Prostate gland (tissue), 2 donors: ENCODE data around the gene FLT1. TPM values are rescaled to one million over a fixed set of nuclear protein-coding genes. Genes with fewer than 3 reads are reported as not detected.

Experiments used
- DNase-seq: peaks from one replicate; pipeline ENCODE4 v3.0.0-alpha.2; 2019; ENCODE audit warnings: low spot score
- H3K27ac ChIP-seq, 2 donors: fragments of 200-600 bp; sonication (generic); 2 replicates each; pipeline ENCODE4 v1.5.1; 2017 to 2019
- H3K27me3 ChIP-seq: fragments of 200-600 bp; sonication (generic); replicated peaks from 2 replicates; pipeline ENCODE4 v1.5.1; 2019; ENCODE audit not compliant: insufficient read depth
- H3K36me3 ChIP-seq, 2 donors: fragments of 200-600 bp; sonication (generic); 1 replicate in 1 of 2; 2 replicates in 1 of 2; pipeline versions ENCODE4 v1.5.1 to v1.8.1; 2017 to 2019
- H3K4me1 ChIP-seq: fragments of 200-600 bp; sonication (generic); replicated peaks from 2 replicates; pipeline ENCODE4 v1.5.1; 2019
- H3K4me3 ChIP-seq, 2 donors: fragments of 200-600 bp; sonication (generic); 2 replicates each; pipeline ENCODE4 v1.5.1; 2017 to 2019
- H3K9me3 ChIP-seq: fragments of 200-600 bp; sonication (generic); 2 replicates; pipeline ENCODE4 v1.5.1; 2017
- POLR2A ChIP-seq: fragments of 450-650 bp; IDR thresholded peaks from one replicate; pipeline ENCODE4 v1.6.1; 2016; ENCODE audit warnings: antibody characterized with exemption, mild to moderate bottlenecking
- POLR2AphosphoS5 ChIP-seq: sonication (generic); formaldehyde crosslinking; IDR thresholded peaks from one replicate; pipeline ENCODE4 v1.6.1; 2017; ENCODE audit warnings: antibody characterized with exemption
- WGBS: methylation state at CpG from one replicate; pipeline ENCODE4 v1.1.5; 2018; 5-methylcytosine and 5-hydroxymethylcytosine counted together
- intact Hi-C: fragments of 100-400 bp; cut with DNase I; formaldehyde crosslinking; loops from one replicate; pipeline ENCODE4 v1.14.2; 2022
- total RNA-seq, 2 donors: library from RNA; depleted of rRNA; stranded (reverse); fragments of >200 nt; gene quantifications; one replicate each; pipeline ENCODE4 v1.1.0, GENCODE V29; 2016
- TF ChIP-seq, protein P1 (sequence below), 4 experiments: fragments of 200-600 bp in 2 of 4; fragments of 450-650 bp in 2 of 4; sonication (generic) in 2 of 4; IDR thresholded peaks; 1 replicate in 3 of 4; 2 replicates in 1 of 4; pipeline ENCODE4 v1.5.1; 2016 to 2019; ENCODE audit warnings: antibody characterized with exemption in 4 of 4, mild to moderate bottlenecking in 2 of 4, moderate library complexity in 2 of 4

Gene FLT1
- total RNA-seq, 2 donors from 2014 or later, result 9.1 to 27.0 TPM

DNA sequence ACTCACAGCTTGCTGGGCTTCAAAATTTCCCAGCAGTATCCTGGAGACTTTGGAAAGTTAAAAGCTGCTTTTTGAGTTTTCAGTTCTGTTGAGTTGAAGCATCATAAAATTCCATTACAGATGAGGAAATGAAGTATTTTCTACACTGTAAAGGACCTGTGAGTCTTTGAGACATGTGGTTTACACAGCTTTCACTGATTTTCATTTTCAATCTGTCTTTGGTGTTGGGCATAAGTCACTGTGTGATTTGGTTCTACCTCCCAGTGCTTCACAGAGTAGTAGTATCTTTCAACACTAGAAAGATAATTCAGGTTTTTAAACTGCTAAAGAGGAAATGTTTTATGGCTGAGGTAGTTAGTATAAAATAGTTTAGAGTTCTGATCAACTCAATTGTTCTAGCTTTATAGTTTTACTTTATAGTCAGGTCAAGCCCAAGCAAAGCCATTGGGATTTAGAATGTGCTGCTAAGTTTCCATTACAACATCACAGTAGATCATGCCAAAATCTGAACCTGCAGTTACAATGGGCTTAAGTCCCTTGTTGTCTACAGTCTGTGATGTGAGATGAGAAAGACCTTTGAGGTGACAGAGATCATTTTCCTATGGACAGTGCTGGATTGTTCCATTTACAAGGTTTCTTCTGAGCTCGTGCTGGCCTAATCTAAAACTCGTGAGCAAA is 161.6 kb downstream of the FLT1 start:
- no peaks in the 10 kb centered on the region for H3K36me3 ChIP-seq
- WGBS, result 54% methylated on average over 2 of the region's 2 CpGs
- intact Hi-C loops, result no loop called here

DNA sequence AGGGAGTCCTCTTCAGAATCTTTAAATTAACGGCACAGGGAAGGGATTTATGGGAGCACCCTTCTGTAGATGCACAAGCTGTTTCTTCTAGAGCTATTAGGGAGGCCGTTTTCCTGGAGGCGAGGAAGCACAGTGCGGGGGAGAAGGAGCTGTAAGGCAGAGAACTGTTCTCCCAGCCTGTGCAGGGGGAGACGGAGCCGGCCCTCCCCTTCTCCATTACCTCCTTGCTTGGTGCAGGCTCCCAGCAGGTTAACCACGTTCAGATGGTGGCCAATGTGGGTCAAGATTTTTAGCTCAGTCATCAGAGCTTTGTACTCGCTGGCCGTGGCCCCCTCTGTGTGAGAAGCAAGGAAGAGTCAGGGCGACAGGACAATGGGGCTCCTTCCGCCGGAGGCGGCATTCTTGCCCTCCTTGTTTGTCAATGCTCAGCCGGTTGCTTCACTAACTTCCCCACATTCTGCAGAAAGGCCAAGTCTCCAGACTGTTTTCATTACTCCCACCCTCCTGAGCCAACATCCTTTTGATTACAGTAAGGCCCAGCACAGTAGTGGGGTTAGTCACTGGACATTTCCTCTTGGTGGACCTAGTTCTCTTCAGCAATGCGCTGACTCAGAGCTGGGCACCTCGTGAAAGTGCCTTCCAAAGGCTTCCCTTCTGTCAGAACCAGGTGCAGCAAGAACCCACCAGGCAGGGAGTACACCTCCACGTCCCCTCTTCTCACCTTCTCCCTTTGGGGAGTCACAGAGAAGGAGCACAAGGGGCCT is 165.4 kb downstream of the FLT1 start:
- intact Hi-C loops, result loop anchor here (10.0 kb wide), 1 partner anchor 305 kb away; no protein-coding TSS in a partner anchor
- Histone ChIP-seq H3K4me3 (no peak overlapping the region), H3K27ac (no peak overlapping the region), H3K9me3 (no peaks in the 10 kb centered on the region), H3K36me3 (no peaks in the 10 kb centered on the region), H3K27me3 (no peaks in the 10 kb centered on the region), H3K4me1 (no peaks in the 10 kb centered on the region)
- DNase-seq, result no peak
- TF ChIP-seq, protein P1, sequence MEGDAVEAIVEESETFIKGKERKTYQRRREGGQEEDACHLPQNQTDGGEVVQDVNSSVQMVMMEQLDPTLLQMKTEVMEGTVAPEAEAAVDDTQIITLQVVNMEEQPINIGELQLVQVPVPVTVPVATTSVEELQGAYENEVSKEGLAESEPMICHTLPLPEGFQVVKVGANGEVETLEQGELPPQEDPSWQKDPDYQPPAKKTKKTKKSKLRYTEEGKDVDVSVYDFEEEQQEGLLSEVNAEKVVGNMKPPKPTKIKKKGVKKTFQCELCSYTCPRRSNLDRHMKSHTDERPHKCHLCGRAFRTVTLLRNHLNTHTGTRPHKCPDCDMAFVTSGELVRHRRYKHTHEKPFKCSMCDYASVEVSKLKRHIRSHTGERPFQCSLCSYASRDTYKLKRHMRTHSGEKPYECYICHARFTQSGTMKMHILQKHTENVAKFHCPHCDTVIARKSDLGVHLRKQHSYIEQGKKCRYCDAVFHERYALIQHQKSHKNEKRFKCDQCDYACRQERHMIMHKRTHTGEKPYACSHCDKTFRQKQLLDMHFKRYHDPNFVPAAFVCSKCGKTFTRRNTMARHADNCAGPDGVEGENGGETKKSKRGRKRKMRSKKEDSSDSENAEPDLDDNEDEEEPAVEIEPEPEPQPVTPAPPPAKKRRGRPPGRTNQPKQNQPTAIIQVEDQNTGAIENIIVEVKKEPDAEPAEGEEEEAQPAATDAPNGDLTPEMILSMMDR (IDR thresholded peaks at IDR 0.05), result no peak
- no peak for TF ChIP-seq POLR2A
- TF ChIP-seq POLR2AphosphoS5, result no peak
- 82% methylated on average over 17 of the region's 17 CpGs for WGBS

More for the DNA sequence above, 161.6 kb downstream of the FLT1 start:
- Histone ChIP-seq H3K9me3 (no peaks in the 10 kb centered on the region), H3K4me3 (no peak overlapping the region), H3K4me1 (no peaks in the 10 kb centered on the region), H3K27me3 (no peaks in the 10 kb centered on the region), H3K27ac (no peak overlapping the region)
- DNase-seq, result no peak
- TF ChIP-seq POLR2AphosphoS5, result no peak

DNA sequence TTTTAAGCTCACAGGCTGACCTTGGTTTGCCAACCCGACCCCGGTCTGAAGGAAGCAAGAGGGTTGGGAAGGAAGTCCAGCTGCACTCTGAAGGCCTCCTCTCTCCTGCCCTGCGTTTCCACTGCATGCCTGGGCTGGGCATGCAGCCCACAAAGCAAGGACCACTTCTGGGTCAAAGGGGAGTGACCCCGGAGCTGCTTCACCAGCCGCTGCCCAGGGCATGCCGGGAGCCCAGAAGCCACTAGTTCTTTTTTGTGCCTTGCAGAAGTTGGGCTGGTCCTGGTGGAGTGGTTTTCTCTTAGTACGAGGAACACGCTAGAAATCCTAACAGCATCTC is 166.7 kb downstream of the FLT1 start:
- intact Hi-C loops, result loop anchor here (10.0 kb wide), 1 partner anchor 307 kb away; no protein-coding TSS in a partner anchor
- no peaks in the 10 kb centered on the region for H3K27me3 ChIP-seq
- H3K36me3 ChIP-seq, result no peaks in the 10 kb centered on the region
- WGBS, result 89% methylated on average over 8 of the region's 8 CpGs
- no peak for DNase-seq
- no peaks in the 10 kb centered on the region for H3K4me1 ChIP-seq
- no peaks in the 10 kb centered on the region for H3K9me3 ChIP-seq
- TF ChIP-seq POLR2AphosphoS5, result no peak
- TF ChIP-seq, protein P1 (IDR thresholded peaks at IDR 0.05), result no peak
- no peak for TF ChIP-seq POLR2A
- no peak overlapping the region for H3K27ac ChIP-seq
- no peak overlapping the region for H3K4me3 ChIP-seq

DNA sequence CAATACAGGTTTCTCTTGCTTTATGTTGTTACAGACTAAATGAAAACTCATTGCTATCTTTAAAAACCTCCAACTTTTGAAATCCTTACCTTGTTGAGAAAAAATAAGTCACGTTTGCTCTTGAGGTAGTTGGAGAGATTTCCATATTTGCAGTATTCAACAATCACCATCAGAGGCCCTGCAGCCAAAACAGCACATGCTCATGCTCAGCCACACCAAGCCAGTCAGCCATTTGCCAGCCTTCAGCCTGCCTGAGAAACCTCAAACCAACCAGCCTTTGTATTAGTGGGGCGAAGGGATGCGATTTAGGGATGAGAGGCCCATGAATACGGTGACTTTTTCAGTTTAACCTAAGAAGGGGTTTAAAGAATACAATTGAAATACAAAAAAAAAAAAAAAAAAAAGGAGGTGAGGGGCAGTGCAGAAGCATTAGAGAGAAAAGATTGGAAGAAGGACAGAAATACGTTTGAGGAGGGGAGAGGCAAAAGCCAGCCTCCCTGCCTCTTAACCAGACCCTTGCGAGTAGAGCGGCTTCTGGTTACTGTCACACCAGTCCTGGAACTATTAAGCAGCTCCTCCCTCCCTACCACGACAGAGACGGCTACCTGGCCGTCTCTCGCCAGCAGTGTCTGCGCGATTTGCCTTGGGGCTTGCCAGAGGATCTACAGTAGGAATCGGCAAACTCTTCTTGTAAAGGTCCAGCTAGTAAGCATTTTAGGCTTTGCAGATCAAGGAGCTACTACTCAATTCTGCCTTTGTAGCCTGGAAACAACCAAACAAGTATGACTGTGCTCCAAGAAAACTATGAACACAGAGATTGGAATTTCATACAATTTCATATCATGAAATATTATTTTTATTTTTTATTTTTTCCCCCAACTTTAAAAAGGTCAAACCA is 167.3 kb downstream of the FLT1 start:
- Histone ChIP-seq H3K36me3 (no peaks in the 10 kb centered on the region), H3K9me3 (no peaks in the 10 kb centered on the region), H3K27me3 (no peaks in the 10 kb centered on the region), H3K4me1 (no peaks in the 10 kb centered on the region), H3K27ac (no peak overlapping the region), H3K4me3 (no peak overlapping the region)
- DNase-seq, result no peak
- 89% methylated on average over 14 of the region's 14 CpGs for whole genome bisulfite sequencing
- intact Hi-C loops, result loop anchor here (10.0 kb wide), 1 partner anchor 307 kb away; no protein-coding TSS in a partner anchor
- TF ChIP-seq, protein P1 (IDR thresholded peaks at IDR 0.05), result no peak
- TF ChIP-seq POLR2AphosphoS5 (no peak), POLR2A (no peak)

DNA sequence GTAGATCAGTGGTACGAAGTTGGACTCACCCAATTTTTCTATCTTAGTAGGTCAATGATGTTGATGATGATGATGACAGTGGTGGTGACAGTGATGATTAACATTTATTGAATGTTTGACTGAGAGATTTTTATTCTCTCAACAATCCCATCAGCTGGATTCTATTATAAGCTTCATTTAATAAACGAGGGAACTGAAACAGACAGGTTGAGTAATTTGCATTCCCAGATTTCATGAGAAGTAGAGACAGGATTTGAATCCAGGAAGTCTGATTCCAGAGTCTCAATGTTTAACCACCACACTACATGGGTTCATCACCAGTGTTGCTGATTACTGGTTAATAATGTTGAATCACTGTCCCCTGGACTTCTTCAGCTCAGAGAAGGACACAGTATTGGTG is 168.9 kb downstream of the FLT1 start:
- TF ChIP-seq, protein P1 (IDR thresholded peaks at IDR 0.05), result no peak
- TF ChIP-seq POLR2AphosphoS5 (no peak), POLR2A (no peak)
- WGBS, result 89% methylated on average over 2 of the region's 2 CpGs
- no peak for DNase-seq
- Histone ChIP-seq H3K36me3 (no peaks in the 10 kb centered on the region), H3K27me3 (no peaks in the 10 kb centered on the region), H3K4me3 (no peak overlapping the region), H3K27ac (no peak overlapping the region), H3K9me3 (no peaks in the 10 kb centered on the region), H3K4me1 (no peaks in the 10 kb centered on the region)
- intact Hi-C loops, result loop anchor here (10.0 kb wide), 1 partner anchor 309 kb away; no protein-coding TSS in a partner anchor
